A549 (cell line): Measurements from ENCODE around the gene EIF3L.

Experiments used
- CEBPB ChIP-seq, 2 experiments: fragments of >200 bp in 1 of 2; sonication (Bioruptor Twin) in 1 of 2; formaldehyde crosslinking in 1 of 2; IDR thresholded peaks; 2 replicates each; pipeline ENCODE4 v1.6.1; 2012 to 2016
- JUNB ChIP-seq: fragments of >200 bp; sonication (Bioruptor Twin); formaldehyde crosslinking; IDR thresholded peaks from 2 replicates; pipeline ENCODE4 v1.6.1; 2016
- TF ChIP-seq, protein P1 (sequence below): fragments of >200 bp; sonication (Bioruptor Twin); formaldehyde crosslinking; IDR thresholded peaks from 3 replicates; pipeline ENCODE4 v1.5.1; 2016

DNA sequence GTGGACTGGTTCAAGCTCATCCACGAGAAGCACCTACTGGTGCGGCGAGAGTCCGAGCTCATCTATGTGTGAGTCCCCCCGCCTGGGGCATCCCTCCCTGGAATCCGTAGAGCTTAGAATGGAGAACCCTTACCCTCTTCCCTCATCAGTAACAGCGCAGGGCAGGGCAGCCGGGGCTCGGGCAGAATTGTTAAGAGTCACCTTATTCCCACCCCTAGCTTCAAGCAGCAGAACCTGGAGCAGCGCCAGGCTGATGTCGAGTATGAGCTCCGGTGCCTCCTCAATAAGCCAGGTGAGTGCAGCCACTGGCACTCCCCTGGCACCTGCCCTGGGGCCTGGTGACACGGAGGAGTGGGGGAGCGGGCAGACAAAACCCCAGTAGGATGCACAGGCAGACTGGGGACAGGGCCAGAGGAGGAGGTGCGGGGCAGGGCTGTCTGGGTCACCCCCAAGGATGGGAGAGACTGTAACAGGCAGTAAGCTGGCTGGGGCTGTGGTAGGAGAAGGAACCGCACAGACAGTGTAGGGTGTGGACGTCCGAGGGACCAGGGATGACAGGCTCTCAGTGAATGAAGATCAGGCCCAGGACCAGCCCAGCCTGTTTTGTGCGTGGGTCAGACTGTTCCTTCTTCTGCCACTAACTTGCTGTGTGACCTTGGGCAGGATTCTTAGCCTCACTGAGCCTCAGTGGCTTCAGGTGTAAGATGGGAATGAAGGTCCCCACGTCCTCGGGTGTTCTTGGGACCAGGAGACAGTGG is 83.8 kb downstream of the EIF3L start:
- TF ChIP-seq, protein P1, sequence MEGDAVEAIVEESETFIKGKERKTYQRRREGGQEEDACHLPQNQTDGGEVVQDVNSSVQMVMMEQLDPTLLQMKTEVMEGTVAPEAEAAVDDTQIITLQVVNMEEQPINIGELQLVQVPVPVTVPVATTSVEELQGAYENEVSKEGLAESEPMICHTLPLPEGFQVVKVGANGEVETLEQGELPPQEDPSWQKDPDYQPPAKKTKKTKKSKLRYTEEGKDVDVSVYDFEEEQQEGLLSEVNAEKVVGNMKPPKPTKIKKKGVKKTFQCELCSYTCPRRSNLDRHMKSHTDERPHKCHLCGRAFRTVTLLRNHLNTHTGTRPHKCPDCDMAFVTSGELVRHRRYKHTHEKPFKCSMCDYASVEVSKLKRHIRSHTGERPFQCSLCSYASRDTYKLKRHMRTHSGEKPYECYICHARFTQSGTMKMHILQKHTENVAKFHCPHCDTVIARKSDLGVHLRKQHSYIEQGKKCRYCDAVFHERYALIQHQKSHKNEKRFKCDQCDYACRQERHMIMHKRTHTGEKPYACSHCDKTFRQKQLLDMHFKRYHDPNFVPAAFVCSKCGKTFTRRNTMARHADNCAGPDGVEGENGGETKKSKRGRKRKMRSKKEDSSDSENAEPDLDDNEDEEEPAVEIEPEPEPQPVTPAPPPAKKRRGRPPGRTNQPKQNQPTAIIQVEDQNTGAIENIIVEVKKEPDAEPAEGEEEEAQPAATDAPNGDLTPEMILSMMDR, result no peak
- TF ChIP-seq CEBPB (IDR thresholded peaks at IDR 0.05) (no peak), JUNB (no peak)
